ENCODE data around the gene GLI3. TPM values are rescaled to one million over a fixed set of nuclear protein-coding genes. Genes with fewer than 3 reads are reported as not detected.

GLI3 gene
- total and polyA plus RNA-seq, 2 of the 8 experiments (the other 6 are each of a cell fraction or from before 2014, with no cell fraction given) = 8.0 to 31.1 TPM

GRCh38 chr7:42144604-42145003 lies 92.4 kb downstream of the GLI3 start:
- POLR2A ChIA-PET (ENCODE audit: partially characterized antibody) = no interaction called here
- Histone ChIP-seq H3K4me1 (replicated peaks in 1 of 4; ENCODE audit: control insufficient read depth in 3 of 4, insufficient read depth in 4 of 4, low read length in 3 of 4) (no peaks in the 10 kb centered on the region), H2BK20ac (ENCODE audit: low read length) (no peak overlapping the region)
- no peak for TF ChIP-seq CTCF (IDR thresholded peaks at IDR 0.05; ENCODE audit: control extremely low read depth in 1 of 3, insufficient read depth in 1 of 3, low read depth in 1 of 3, low read length in 3 of 3)
- TF ChIP-seq FOSL1 (IDR thresholded peaks at IDR 0.05; ENCODE audit: insufficient read depth, low read depth, low read length) = no peak
- no peak for TF ChIP-seq CEBPB (IDR thresholded peaks at IDR 0.05; ENCODE audit: low read depth, low read length)

More at GRCh38 chr7:42144604-42145003, 92.4 kb downstream of the GLI3 start:
- no peak overlapping the region for H2BK5ac ChIP-seq (ENCODE audit: low read depth, low read length)
- no peak overlapping the region for H4K5ac ChIP-seq (ENCODE audit: insufficient read length, low read depth, low read length)
- H3K14ac ChIP-seq (ENCODE audit: insufficient read length) = no peak overlapping the region
- H3K23me2 ChIP-seq (ENCODE audit: low read depth, low read length) = no peaks in the 10 kb centered on the region
- no peak overlapping the region for H4K91ac ChIP-seq (replicated peaks; ENCODE audit: insufficient read length, low read length)
- 0 out of 4 replicates have a peak, but pooled peaks cover 0 to 2% of the 10 kb centered on the region in 2 experiments for H3K79me2 ChIP-seq (ENCODE audit: control insufficient read depth in 1 of 2, insufficient read depth in 2 of 2, low read length in 2 of 2)
- no peaks in the 10 kb centered on the region for H3K36me3 ChIP-seq (ENCODE audit: control insufficient read depth in 2 of 4, insufficient read depth in 4 of 4, low read length in 3 of 4)
- no peaks in the 10 kb centered on the region for H3K79me1 ChIP-seq (ENCODE audit: low read depth, low read length)
- H4K8ac ChIP-seq (ENCODE audit: extremely low read depth, insufficient read depth, low read length) = no peak overlapping the region
- no peak overlapping the region for H2BK12ac ChIP-seq (ENCODE audit: low read depth, low read length)
- no peak overlapping the region for H3K18ac ChIP-seq (ENCODE audit: extremely low read depth, low read length)
- no peak overlapping the region for H3K4me2 ChIP-seq (ENCODE audit: insufficient read depth in 1 of 2, low read depth in 2 of 2, low read length in 2 of 2)
- H3K9me3 ChIP-seq (ENCODE audit: insufficient read depth in 2 of 2, low read depth in 1 of 2, low read length in 1 of 2) = no peaks in the 10 kb centered on the region
- no peak overlapping the region for H3K23ac ChIP-seq (ENCODE audit: insufficient read length)
- H2AFZ ChIP-seq (ENCODE audit: low read length) = no peak overlapping the region
- H3K56ac ChIP-seq (replicated peaks; ENCODE audit: insufficient read length, low read depth, low read length) = no peak overlapping the region
- H4K20me1 ChIP-seq (replicated peaks in 1 of 2; ENCODE audit: control insufficient read depth in 1 of 2, insufficient read depth in 2 of 2, low read length in 2 of 2) = peaks cover 0 to 3% of the 10 kb centered on the region in 2 experiments
- no peak overlapping the region for H2AK5ac ChIP-seq (ENCODE audit: low read depth, low read length)
- no peak overlapping the region for H2BK120ac ChIP-seq (replicated peaks; ENCODE audit: low read depth, low read length)
- H2BK15ac ChIP-seq (ENCODE audit: low read length) = no peak overlapping the region
- H3K27ac ChIP-seq (ENCODE audit: low read depth, low read length) = no peak overlapping the region
- H3K27me3 ChIP-seq (replicated peaks in 1 of 4; ENCODE audit: control insufficient read depth in 3 of 4, extremely low read depth in 1 of 4, insufficient read depth in 3 of 4, low read length in 3 of 4) = no peaks in the 10 kb centered on the region
- no peak for FAIRE-seq
- 92% methylated on average over 4 of the region's 4 CpGs; no CpG with 5 or more reads in 1 of the 2 experiments for WGBS, 2 experiments (ENCODE audit: extremely low coverage in 1 of 2, insufficient coverage in 1 of 2, insufficient read length in 1 of 2, insufficient replicate concordance in 2 of 2, low coverage in 1 of 2, low lambda C conversion rate in 2 of 2, missing lambda C conversion rate in 1 of 2)
- H3K4me3 ChIP-seq (ENCODE audit: extremely low read depth in 1 of 4, insufficient read depth in 2 of 4, low read depth in 3 of 4, low read length in 4 of 4) = no peak overlapping the region
- H3K4ac ChIP-seq (replicated peaks; ENCODE audit: insufficient read length, low read depth, low read length) = no peak overlapping the region
- DNase-seq (ENCODE audit: low read depth in 1 of 2, low spot score in 2 of 2) = no peak
- CTCF ChIA-PET (ENCODE audit: partially characterized antibody) = interaction anchor here (0.6 to 1.1 kb wide), 3 partner anchors 41 to 119 kb away, joined by 3 to 6 read pairs (median 3); no protein-coding TSS in a partner anchor
- no peak overlapping the region for H3K9ac ChIP-seq (replicated peaks in 1 of 4; ENCODE audit: extremely low read depth in 1 of 4, low read depth in 3 of 4, low read length in 3 of 4)
